ENCODE data around the gene HIBCH.
"Not testable (repeated sequence)": the region's sequence is repeated elsewhere in the genome, so short reads cannot be mapped to it uniquely, and the experiment has no call there.

HIBCH gene

DNA sequence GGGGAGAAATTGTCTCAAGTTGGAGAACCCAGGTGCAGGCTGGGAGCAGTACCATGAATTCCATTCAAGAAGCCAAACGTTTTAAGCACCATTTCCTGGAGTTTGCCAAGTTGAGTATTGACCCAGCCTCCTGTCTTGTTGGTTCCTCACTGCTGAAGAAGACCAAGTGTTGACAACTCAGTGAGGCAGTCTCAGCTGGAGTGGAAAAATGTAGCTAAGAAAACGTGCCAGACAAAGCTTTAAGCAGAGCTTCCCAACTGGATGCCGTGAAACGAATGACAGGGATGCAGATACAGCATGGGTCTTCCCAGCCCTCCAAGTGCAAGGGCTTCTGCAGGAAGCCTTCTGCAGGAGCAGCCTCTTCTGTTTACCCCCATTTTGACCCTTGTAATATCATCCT is 23.0 kb upstream of the HIBCH start:
- no peak for DNase-seq

DNA sequence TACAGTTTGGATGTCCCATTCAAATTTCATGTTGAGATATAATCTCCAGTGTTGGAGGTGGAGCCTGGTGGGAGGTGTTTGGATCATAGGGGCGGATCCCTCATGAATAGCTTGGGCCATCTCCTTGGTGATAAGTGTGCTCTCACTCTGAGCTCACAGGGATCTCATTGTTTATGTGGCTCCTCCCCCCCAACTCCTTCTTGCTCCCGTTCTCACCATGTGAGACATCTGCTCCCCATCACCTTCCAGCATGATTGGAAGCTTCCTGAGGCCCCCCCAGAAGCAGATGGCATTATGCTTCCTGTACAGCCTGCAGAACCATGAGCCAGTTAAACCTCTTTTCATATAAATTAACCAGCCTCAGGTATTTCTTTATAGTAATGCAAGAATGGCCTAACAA is 20.7 kb upstream of the HIBCH start:
- no peak for DNase-seq

DNA sequence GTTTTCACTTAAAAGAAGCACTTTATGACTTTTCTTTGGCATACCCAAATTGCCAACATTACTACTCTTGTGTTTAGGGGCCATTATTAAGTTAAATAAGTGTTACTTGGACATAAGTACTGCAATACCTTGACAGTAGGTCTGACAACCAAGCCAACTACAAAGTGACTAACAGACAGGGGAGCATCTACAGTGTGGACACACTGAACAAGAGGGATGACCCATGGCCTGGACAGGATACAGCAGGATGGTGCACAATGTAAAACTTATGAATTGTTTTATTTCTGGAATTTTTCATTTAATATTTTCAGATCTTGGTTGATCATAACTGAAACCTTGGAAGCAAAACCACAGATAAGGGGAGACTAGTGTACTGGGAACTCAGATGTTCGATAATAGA is 19.8 kb upstream of the HIBCH start:
- no peak for DNase-seq

DNA sequence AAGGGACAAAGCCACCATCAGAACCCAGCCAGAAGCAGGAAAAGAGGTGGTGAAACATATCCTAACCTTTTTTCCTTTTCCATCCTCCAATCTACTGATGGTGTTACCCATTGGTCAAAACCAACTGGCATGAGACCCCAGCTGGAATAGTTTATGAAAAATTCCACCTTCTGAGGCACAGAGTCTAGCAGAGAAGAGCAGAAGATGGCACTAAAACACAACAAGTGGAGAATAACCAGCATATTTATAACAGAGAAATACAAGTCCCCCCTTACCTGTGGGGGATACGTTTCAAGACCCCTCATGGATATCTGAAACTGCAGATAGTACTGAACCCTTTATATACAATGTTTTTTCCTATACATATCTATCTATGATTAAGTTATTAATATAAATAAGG is 18.8 kb upstream of the HIBCH start:
- DNase-seq, result no peak

DNA sequence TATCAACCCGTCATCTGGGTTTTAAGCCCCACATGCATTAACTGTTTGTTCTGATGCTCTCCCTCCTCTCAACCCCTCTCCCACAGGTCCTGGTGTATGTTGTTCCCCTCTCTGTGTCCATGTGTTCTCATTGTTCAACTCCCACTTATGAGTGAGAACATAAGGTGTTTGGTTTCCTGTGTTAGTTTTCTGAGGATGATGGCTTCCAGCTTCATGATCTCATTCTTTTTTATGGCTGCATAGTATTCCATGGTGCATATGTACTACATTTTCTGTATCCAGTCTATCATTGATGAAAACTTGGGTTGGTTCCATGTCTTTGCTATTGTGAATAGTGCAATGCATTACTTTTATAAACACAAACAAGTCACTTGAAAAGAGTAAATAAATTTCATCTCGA is 16.8 kb upstream of the HIBCH start:
- no peak for DNase-seq

DNA sequence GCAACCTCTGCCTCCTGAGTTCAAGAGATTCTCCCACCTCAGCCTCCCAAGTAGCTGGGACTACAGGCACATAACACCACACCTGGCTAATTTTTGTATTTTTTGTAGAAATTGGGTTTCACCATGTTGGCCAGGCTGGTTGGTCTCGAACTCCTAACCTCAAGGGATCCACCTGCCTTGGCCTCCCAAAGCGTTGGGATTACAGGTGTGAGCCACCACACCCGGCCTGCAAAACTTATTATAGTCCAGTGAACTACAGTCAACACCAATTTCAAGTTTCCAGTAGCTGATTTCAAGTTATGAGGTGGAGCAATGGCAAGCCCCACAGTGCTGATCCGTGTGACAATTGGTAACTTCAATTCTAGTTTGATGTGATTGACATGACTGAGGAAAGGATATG is 16.0 kb upstream of the HIBCH start:
- not testable (repeated sequence) for DNase-seq

DNA sequence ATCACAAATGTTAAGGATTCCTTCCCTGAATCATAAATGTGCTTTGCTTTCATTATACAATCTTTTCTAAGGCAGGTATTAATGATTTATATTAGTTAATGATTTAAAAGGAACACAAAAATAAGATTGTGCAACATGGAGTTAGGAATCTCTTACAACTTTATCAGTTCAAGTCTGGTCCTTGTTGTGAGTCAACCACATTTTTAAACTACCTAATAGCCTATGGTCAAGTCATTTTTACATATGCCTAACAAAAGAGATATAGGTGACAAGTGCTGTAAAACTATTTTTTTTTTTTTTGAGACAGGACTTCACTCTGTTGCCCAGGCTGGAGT is 15.6 kb upstream of the HIBCH start:
- DNase-seq, result no peak

DNA sequence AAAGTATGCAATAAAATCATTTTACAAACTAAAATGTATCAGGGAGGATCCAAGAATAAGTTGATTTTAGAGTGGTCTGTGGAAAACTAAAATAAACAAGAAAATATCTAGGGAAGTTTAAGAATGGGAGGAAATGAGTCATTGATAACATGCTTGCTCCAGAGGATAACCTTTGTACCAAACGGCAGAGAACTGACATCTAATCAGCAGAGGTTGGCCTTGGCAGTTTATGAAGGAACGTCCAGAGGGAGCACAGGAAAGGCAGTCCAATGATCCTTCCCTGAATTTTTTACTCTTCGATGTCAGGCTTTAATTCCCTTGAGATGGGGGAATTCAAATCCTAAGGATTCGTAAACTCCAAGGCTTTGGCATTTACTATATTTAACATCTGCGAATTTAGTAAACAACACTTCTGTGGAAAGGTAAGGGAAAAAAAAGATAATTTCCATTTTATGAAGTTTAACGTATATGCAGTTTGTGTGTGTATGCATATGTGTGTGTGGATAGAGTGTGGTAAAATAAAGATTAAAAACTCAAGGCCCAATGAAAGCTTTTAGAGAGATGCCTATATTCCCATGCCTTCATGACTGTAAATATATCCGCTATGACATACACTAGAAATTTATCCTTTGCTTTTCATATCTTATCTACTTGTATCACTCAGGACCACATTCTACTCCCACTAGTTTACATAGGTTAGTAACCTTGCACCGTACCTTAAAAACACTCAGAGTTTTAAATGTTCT is 15.0 kb upstream of the HIBCH start:
- no peak for DNase-seq

DNA sequence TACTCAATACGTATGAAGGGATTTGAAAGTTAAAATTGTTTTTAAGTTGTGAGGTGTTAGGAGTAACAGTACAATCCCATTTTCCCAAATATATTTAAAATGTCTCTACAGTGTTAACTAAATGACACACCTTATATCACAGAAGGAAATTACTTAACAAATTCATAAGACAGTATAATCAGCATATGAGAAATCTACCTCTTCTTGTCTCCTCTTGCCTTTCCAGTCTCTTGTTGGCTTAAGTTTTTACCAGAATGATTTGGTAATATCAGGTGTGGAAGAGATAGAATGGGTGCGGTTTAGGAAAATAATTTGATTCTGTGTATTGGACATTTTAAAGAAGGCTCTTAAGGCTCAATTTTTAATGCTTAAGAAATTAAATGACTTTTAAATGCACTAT is 14.3 kb upstream of the HIBCH start:
- DNase-seq, result no peak

DNA sequence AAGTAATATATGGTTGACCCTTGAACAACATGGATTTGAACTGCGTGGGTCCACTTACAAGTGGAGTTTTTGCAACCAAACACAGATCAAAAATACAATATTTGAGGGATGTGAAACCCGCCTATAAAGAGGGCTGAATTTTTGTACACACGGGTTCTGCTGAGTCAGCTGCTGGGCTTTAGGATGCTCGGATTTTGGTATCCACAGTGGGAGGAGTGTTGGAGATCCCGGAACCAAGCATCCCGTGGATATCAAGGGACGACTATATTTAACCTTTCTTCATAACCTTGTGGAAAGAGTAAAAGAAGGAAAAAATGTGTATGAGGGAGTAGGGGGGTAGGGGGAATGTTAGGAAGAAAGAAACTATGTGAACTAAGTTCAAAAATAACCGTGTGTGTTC is 13.8 kb upstream of the HIBCH start:
- no peak for DNase-seq

DNA sequence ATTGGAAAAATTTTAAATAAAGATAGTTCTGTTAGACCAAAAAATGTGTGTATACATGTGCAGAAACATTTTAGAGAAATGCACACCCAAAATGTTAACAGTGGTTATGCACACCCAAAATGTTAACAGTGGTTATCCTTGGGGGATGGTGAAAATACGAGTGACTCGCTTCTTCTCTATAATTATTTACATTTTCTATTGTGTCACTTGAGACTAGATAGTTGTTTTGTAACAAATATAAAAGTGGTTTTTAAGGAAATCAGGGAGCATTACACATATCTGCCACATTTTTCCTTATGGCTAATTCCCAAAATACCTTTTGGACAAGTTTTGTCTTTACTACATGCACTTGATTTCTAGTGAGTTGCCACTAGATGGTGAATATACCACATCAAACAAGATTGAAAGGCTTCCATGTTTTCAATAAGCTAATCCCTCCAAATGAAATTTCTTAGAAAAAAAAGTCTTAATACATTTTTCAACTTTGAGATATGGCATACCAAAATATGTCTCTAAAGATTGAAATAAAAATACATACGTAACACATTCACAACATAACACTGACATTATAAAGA is 9.0 kb upstream of the HIBCH start:
- DNase-seq, result no peak

DNA sequence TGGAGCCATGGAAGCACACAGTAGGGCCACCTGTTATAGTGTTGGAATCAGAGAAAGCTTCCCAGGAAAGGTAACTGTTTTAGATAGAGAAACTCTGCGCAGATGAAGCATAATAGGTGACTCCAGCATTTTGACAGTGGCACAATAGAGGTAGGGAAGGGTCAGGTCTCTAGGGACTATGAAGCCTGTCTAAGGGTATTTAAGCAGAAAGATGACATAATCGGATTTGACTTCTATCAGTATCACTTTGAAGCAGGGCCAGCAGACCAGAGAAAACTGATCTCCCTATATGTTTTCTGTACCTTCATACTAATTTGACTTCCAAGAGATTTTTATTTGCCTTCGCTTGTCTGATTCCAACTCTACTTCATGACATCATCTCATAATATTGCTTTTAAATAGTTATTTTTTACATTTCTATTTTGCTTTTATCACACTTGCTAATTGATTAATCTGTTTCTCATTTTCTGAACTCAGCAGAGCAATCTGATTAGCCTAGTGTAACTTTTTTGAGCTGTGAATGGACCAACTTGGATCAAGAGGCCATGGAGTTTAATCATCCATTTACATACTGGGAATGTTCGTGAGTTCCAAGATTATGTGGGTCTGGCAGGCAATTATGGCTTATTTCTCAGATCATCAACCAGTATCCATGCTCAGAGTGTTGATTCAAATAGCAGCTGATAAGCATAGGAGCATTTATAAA is 8.4 kb upstream of the HIBCH start:
- DNase-seq, result no peak

DNA sequence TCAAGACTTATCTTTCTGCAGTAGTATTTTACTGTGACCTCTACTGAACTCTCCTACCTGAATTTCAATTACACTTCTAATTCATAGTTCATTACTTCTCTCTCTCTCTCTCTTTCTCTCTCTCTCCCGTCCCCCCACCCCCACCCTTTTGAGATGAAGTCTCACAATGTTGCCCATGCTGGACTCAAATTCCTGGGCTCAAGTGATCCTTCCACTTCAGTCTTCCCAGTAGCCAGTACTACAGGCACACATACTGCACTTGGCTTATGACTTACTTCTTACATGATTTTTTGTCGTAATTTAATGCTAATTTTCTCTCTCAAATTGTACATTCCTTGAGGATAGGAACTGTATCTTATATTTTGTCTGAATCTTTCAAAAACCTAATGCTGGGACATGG is 6.0 kb upstream of the HIBCH start:
- DNase-seq, result no peak

DNA sequence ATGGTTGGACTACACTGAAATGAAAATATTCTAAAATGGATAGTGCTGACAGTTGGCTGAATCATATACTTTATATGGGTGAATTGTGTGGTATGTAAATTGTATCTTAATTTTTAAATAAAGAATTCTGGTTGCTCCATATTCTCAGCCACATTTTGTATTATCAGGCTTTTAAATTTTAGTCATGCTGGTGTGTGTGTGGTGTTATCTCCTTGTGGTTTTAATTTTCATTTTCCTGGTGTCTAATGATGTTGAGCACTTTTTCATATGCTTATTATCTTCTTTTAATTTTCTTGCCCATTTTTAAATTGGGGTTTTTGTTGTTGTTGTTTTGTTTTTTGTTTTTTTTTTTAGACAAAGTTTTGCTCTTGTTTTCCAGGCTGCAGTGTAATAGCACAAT is 3.8 kb upstream of the HIBCH start:
- DNase-seq, result no peak

DNA sequence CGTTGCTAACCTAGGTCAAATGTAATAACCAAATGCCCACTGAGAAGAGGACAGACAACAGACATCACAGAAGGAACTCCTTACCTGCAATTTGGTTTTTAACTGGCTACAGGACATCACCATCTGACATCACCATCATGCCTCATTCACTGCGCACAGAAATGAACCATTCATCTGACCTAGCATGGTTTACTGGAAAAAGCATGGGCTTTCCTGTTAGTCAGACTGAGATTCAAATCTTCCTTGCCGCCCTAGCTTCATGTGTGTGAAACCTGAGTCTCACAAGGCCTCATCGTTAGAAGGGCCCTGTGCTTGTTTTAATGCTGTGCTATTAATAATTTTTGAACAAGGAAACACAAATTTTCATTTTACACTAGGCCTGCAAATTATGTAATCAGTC is 1.1 kb upstream of the HIBCH start:
- no peak for DNase-seq

DNA sequence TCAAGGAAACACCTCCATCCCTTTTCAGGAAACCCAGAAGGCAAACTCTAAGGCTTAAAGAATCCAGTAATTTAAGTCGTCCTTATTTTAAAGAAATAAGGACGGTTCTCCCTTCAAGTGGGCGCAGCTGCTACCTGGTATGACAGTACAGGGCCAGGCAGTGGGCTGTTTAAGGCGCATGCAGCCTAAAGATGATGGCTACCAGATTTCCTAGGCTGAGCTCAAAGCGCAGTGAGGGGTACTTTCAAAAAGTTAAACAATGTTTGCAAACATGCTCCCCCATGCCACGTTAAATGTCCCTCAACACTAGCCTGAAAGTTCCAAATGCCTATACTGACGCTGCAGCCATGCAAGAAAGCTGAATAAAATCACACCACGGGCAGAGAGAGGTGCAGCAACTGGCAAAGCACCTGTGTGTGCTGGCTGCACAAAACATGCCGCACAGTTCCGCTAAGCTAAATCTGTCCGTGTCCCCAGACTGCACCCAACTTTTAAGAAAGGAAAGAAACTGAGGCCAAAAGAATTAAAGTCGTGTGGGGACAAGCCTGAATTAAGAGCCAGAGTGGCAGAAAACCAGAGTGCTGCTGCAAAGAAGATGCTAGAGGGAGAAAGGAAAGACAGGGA is 583 bp downstream of the HIBCH start:
- no peak for DNase-seq

DNA sequence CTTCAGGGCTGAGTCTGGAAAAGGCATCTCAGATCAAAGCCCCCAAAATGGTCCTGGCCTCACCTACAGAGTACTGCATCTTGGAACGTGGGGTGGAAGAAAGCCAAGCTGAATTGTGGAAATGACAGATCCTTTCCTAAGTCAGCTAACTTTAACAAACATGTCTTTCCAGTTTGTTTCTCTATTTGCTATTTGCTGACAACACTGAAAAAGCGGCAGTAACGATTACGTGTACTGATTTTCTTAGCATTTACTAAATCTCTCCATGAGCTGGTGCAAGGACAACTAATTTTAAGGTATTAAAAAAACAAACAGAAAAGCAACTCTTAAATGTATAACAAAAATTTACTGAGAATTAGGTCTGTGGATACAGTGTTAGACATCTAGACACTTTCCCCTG is 1.1 kb downstream of the HIBCH start:
- DNase-seq, result no peak

DNA sequence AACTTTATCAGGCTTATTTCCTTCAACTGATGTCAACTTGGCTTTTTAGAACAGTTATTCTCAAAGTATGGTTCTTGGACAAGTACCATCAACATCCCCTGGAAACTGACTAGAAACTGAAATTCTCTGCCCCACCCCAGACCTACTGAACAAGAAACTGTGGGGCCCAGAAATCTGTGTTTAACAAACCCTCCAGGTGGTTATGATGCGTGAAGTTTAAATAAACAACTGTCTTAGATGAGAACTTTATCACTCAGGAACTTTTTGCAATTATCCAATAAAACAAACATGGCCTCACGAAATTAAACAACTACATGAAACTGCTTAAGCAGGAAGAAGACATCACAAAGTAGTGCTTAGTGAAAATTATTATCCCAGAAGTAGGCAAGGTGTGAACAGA is 4.4 kb downstream of the HIBCH start:
- no peak for DNase-seq

DNA sequence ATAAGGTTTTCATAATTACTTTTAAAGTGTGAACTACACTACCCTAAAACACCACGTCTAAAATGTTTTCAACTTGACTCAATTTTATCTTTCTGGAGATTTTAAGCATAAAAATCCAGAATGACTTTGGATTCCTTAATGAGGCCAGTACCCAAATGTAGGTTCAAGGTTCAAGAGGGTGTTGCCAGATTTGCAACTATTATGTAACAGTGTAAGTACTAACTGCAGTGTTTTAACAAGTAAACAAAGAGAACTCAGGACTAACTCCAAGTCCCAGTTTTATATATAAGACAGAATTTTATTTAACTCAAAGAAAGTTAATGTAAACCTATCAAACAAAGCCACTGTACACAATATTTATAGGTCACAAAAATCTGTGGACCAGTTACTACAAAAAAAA is 5.7 kb downstream of the HIBCH start:
- DNase-seq, result no peak

DNA sequence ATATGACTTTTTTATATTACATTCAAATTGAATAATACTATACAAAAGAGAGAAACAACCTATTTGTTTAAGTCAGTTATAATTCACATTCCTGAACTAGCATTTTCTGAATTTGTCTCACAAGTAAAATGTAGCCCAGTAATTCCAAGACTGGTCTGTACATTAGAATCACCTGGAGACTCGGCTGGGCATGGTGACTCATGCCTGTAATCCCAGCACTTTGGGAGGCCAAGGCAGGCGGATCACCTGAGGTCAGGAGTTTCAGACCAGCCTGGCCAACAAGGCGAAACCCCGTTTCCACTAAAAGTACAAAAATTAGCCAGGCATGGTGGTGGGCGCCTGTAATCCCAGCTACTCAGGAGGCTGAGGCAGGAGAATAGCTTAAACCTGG is 7.0 kb downstream of the HIBCH start:
- not testable (repeated sequence) for DNase-seq

DNA sequence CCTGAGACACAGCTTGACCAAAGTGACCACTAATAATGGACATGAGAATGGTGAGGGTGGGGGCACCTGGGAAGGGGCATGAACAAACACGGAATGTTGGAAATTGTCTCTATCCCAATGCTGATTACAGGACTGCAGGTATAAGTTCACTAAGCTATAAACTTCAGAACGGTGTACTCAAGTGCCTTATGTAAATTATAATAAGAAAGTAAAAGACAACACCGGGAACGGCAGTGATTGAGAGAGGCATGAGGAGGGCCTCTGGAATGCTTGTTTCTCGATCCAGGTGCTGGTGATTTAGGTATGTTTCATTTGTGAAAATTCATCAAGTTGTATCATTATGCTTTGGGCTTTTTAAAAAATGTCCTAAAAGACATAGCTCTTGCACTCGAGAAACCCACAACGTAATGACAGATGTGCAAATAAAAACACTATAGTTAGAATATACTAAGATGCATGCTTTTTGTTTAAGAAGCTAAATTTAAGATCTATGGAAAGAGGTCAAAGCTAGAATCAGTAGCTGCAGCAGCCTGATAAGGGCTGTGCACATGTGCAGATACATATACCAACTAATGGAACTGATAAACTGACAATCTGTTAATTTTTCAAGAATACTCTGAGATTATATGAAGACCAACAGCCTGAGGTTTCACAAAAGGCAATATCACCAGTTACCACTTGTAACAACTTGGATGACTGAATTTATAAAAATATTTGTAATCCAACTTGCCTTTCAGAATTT is 7.6 kb downstream of the HIBCH start:
- no peak for DNase-seq

DNA sequence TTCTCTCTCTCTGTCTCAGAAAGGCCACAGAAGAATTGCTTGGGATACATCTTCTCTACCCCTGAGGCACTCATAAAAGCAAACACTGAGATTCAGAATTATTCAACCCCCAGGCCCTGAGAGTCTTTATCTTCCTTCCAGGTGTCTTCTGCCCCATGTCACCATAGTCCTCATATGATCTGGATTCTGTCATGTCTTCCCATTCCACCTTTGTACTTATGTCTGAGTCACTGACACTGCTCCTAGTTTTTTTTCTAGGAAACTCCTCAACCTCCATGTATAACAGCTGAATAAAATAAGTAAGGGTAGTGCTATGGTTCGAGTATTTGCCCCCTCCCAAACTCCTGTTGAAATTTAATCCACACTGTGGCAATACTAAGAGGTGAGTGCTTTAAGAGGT is 11.6 kb downstream of the HIBCH start:
- no peak for DNase-seq

DNA sequence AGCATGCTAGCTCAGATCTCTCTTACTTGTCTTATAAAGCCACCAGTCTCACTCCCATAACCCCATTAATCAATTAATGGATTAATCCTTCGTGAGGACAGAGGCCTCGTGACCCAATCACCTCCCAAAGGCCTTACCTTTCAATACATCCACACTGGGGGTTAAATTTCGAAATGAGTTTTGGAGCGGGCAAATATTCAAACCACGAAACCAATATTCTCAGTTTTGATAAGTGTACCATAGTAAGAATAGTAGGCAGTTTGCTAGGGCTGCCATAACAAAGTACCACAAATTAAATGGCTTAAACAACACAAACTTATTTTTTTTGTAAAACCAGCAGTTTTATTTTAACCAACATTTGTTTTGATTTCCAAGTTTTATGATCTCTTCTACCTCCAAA is 15.2 kb downstream of the HIBCH start:
- no peak for DNase-seq

DNA sequence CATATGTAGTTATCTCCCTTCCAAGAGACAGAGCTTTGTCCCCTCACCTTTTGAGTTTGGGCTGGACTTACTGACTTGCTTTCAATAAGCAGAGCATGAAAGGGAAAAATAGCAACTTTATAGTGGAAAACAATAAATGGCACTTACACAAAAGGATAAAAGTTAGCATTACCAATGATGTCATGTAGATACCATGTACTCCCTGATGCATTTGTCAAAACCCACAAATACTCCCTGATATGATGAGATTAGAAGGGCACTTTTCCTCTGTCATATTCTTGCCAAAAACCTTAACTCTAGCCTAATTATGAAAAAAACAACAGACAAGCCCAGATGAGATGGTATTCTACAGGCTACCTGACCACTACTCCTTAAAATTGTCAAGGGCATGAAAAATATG is 16.0 kb downstream of the HIBCH start:
- no peak for DNase-seq
